GM12865 (cell line): ENCODE measurements around the gene SNN.
A peak's percentile ranks its signal among the peaks of the same experiment; 100 is the strongest.

ENCODE experiments used
- DNase-seq: peaks from one replicate; pipeline ENCODE4 v3.0.0; 2010; ENCODE audit warnings: low read depth
- H3K4me3 ChIP-seq: 2 replicates; pipeline ENCODE4 v1.5.1; 2011; ENCODE audit warnings: mild to moderate bottlenecking, low read depth, low read length, control low read depth
- CTCF ChIP-seq: IDR thresholded peaks from 2 replicates; pipeline ENCODE4 v1.5.1; 2011; ENCODE audit warnings: low read length, control low read depth, low read depth, inconsistent platforms; ENCODE audit not compliant: insufficient read depth; ENCODE audit errors: missing control alignments

The SNN gene

GRCh38 chr16:11668623-11669379 lies 546 bp downstream of the SNN start:
- no peak for DNase-seq
- TF ChIP-seq CTCF, result no peak
- peak overlapping the region; percentile 73 for H3K4me3 ChIP-seq

GRCh38 chr16:11669380-11670146 lies 1.3 kb downstream of the SNN start:
- TF ChIP-seq CTCF, result no peak
- peak; percentile 72 for DNase-seq
- H3K4me3 ChIP-seq, result peak overlapping the region; percentile 73

- TF ChIP-seq CTCF, result no peak
- peak; percentile 83 for DNase-seq
- peak overlapping the region; percentile 73 for H3K4me3 ChIP-seq
Observed at GRCh38 chr16:11670171-11671131, 2.2 kb downstream of the SNN start.

GRCh38 chr16:11671271-11671670 lies 3.0 kb downstream of the SNN start:
- no peak for DNase-seq
- TF ChIP-seq CTCF, result no peak
- no peak overlapping the region; the same call in 1 of the 2 replicates for H3K4me3 ChIP-seq

GRCh38 chr16:11671676-11672075 lies 3.4 kb downstream of the SNN start:
- DNase-seq, result no peak
- no peak for TF ChIP-seq CTCF

GRCh38 chr16:11672206-11673090 lies 4.2 kb downstream of the SNN start:
- TF ChIP-seq CTCF, result no peak
- peak; percentile 78 for DNase-seq
- no peak overlapping the region for H3K4me3 ChIP-seq

More at GRCh38 chr16:11671676-11672075, 3.4 kb downstream of the SNN start:
- no peak overlapping the region for H3K4me3 ChIP-seq
